Adrenal gland (tissue), 12 donors: ENCODE measurements around the gene AKAP1. TPM values are rescaled to one million over a fixed set of nuclear protein-coding genes. Genes with fewer than 3 reads are reported as not detected.
A peak's percentile ranks its signal among the peaks of the same experiment; 100 is the strongest.

Experiments
- DNase-seq, 7 donors: peaks; one replicate each; pipeline ENCODE4 v3.0.0-alpha.2; 2019 to 2020
- H3K27ac ChIP-seq, 5 donors: fragments of 200-600 bp; sonication (generic) in 4 of 5; 1 replicate in 3 of 5; 2 replicates in 2 of 5; pipeline versions ENCODE4 v1.5.1 to v1.8.0; 2016 to 2020; ENCODE audit warnings: mild to moderate bottlenecking in 1 of 5
- H3K27me3 ChIP-seq: fragments of 200-600 bp; 2 replicates; pipeline ENCODE4 v1.8.0; 2021
- H3K36me3 ChIP-seq, 2 donors: fragments of 200-600 bp; replicated peaks in 1 of 2; 1 replicate in 1 of 2; 2 replicates in 1 of 2; pipeline versions ENCODE4 v1.5.1 to v1.8.0; 2018 to 2022
- H3K4me1 ChIP-seq, 2 donors: fragments of 200-600 bp; replicated peaks in 1 of 2; 1 replicate in 1 of 2; 2 replicates in 1 of 2; pipeline versions ENCODE4 v1.5.1 to v1.8.0; 2018 to 2021
- H3K4me3 ChIP-seq, 4 donors: fragments of 200-600 bp; sonication (generic) in 3 of 4; one replicate each; pipeline ENCODE4 v1.5.1; 2016 to 2018
- H3K9me3 ChIP-seq, 3 donors: fragments of 200-600 bp; sonication (generic) in 1 of 3; replicated peaks in 1 of 3; 1 replicate in 2 of 3; 2 replicates in 1 of 3; pipeline versions ENCODE4 v1.5.1 to v1.8.0; 2016 to 2021
- CTCF ChIP-seq, 6 experiments: fragments of 450-650 bp in 4 of 6; fragments of 200-600 bp in 2 of 6; sonication (generic) in 1 of 6; IDR thresholded peaks; 1 replicate in 5 of 6; 2 replicates in 1 of 6; pipeline versions ENCODE4 v1.5.1 to v1.8.0; 2016 to 2021; ENCODE audit warnings: antibody characterized with exemption in 6 of 6, mild to moderate bottlenecking in 2 of 6, moderate library complexity in 1 of 6
- POLR2A ChIP-seq, 2 donors: fragments of 450-650 bp; IDR thresholded peaks; one replicate each; pipeline ENCODE4 v1.6.1; 2017; ENCODE audit warnings: antibody characterized with exemption in 2 of 2, mild to moderate bottlenecking in 2 of 2, moderate library complexity in 1 of 2
- WGBS, 4 donors: extraction: QIAGEN DNeasy Blood & Tissue Kit in 2 of 4; methylation state at CpG; one replicate each; pipeline versions ENCODE4 v1.1.5 to v1.1.7; 2013 to 2017; 5-methylcytosine and 5-hydroxymethylcytosine counted together
- intact Hi-C, 2 donors: fragments of 100-400 bp; cut with DNase I; formaldehyde crosslinking; loops; one replicate each; pipeline versions ENCODE4 v1.14.1 to v1.15.0; 2022 to 2023
- polyA plus RNA-seq, 3 donors: library from polyadenylated mRNA; stranded (reverse); fragments of 200-250 nt in 2 of 3; fragments of 350-450 nt in 1 of 3; fragmentation: Illumina TruSeq in 1 of 3; extraction: RNeasy Lipid Tissue Mini Kit (QIAGEN cat#74804) in 1 of 3; gene quantifications; one replicate each; pipeline ENCODE4 v1.2.3, GENCODE V29; 2013 to 2014
- total RNA-seq, 9 donors: library from RNA; depleted of rRNA in 4 of 9; stranded (reverse); fragments of >200 nt in 4 of 9; fragments of 120-200 nt in 1 of 9; fragmentation: NEBNext Ultra II Directional in 1 of 9; extraction: Animal tissue kit (Norgen Biotek cat#: 25700) in 1 of 9; gene quantifications; one replicate each; pipeline versions ENCODE4 v1.1.0 to v1.2.4, GENCODE V29; 2013 to 2023
- donor health status: healthy with polysubstance abuse.
- donor health status: Bipolar disorder and iron deficiency.
- donor health status: DM: yes; HTN: yes; CAD: no.
- donor health status: DM: no; HTN: no; CAD: no.
- donor health status: DM: no; HTN: no; CAD: no.
- donor health status: DM: yes; HTN: yes; CAD: no.

Gene AKAP1
- total and polyA plus RNA-seq, 12 donors, result 14.0 to 259 (median 29.4) TPM

- TF ChIP-seq POLR2A (IDR thresholded peaks at IDR 0.05), result no peak
- no peak for TF ChIP-seq CTCF (IDR thresholded peaks at IDR 0.05)
- no peaks in the 10 kb centered on the region for H3K9me3 ChIP-seq
- no peak overlapping the region for H3K27ac ChIP-seq
- 89 to 92% (median 91%) methylated on average over 6 of the region's 6 CpGs for WGBS, 4 donors
- no peaks in the 10 kb centered on the region for H3K27me3 ChIP-seq
- no peak overlapping the region for H3K4me3 ChIP-seq
- H3K4me1 ChIP-seq, result peaks cover 3 to 9% of the 10 kb centered on the region in 2 donors
- no peak for DNase-seq
- intact Hi-C loops, result loop anchor here in 1 of 2 donors (5.0 to 10.0 kb wide), 2 partner anchors 621 to 989 kb away; partner anchors contain the start of gene CCDC182
- peaks cover 0 to 8% of the 10 kb centered on the region in 2 donors for H3K36me3 ChIP-seq
Measured at GRCh38 chr17:57125866-57126265, 40.8 kb downstream of the AKAP1 start.

- WGBS, 4 donors, result 23 to 27% (median 25%) methylated on average over 14 to 16 of the region's 16 CpGs
- no peak overlapping the region for H3K27ac ChIP-seq
- DNase-seq, result peak; percentile 82 to 96 (median 88)
- H3K27me3 ChIP-seq, result no peaks in the 10 kb centered on the region
- H3K4me1 ChIP-seq, result no peaks in the 10 kb centered on the region
- intact Hi-C loops, result loop anchor here (5.0 to 10.0 kb wide), 2 partner anchors 611 to 694 kb away; no protein-coding TSS in a partner anchor
- TF ChIP-seq POLR2A (IDR thresholded peaks at IDR 0.05) (no peak), CTCF (IDR thresholded peaks at IDR 0.05) (peak; percentile 63 to 91 (median 78))
- H3K36me3 ChIP-seq, result no peaks in the 10 kb centered on the region
- peak overlapping the region in 1 of 4 donors; percentile 20 for H3K4me3 ChIP-seq
- H3K9me3 ChIP-seq, result no peaks in the 10 kb centered on the region
Measured at GRCh38 chr17:57130708-57131461, 45.8 kb downstream of the AKAP1 start.

- Histone ChIP-seq H3K9me3 (no peaks in the 10 kb centered on the region), H3K36me3 (no peaks in the 10 kb centered on the region), H3K27me3 (no peaks in the 10 kb centered on the region), H3K4me3 (no peak overlapping the region), H3K27ac (no peak overlapping the region), H3K4me1 (no peaks in the 10 kb centered on the region)
- intact Hi-C loops, result loop anchor here (5.0 to 10.0 kb wide), 2 partner anchors 610 to 692 kb away; no protein-coding TSS in a partner anchor
- no peak for DNase-seq
- TF ChIP-seq POLR2A (IDR thresholded peaks at IDR 0.05), result no peak
- TF ChIP-seq CTCF (IDR thresholded peaks at IDR 0.05), result no peak
- 67 to 91% (median 91%) methylated on average over 2 of the region's 2 CpGs for WGBS, 4 donors
Measured at GRCh38 chr17:57132663-57133062, 47.6 kb downstream of the AKAP1 start.

- Histone ChIP-seq H3K4me3 (no peak overlapping the region), H3K9me3 (no peaks in the 10 kb centered on the region), H3K27ac (no peak overlapping the region), H3K36me3 (no peaks in the 10 kb centered on the region), H3K27me3 (no peaks in the 10 kb centered on the region), H3K4me1 (no peaks in the 10 kb centered on the region)
- TF ChIP-seq POLR2A (IDR thresholded peaks at IDR 0.05) (no peak), CTCF (IDR thresholded peaks at IDR 0.05) (no peak)
- 90 to 92% (median 91%) methylated on average over 6 to 7 of the region's 7 CpGs for WGBS, 4 donors
- DNase-seq, result no peak
- intact Hi-C loops, result loop anchor here (5.0 to 10.0 kb wide), 2 partner anchors 609 to 691 kb away; no protein-coding TSS in a partner anchor
Measured at GRCh38 chr17:57133486-57133885, 48.4 kb downstream of the AKAP1 start.
